ENCODE results near the gene GATD1.
A peak's percentile ranks its signal among the peaks of the same experiment; 100 is the strongest.

GATD1 gene

DNA sequence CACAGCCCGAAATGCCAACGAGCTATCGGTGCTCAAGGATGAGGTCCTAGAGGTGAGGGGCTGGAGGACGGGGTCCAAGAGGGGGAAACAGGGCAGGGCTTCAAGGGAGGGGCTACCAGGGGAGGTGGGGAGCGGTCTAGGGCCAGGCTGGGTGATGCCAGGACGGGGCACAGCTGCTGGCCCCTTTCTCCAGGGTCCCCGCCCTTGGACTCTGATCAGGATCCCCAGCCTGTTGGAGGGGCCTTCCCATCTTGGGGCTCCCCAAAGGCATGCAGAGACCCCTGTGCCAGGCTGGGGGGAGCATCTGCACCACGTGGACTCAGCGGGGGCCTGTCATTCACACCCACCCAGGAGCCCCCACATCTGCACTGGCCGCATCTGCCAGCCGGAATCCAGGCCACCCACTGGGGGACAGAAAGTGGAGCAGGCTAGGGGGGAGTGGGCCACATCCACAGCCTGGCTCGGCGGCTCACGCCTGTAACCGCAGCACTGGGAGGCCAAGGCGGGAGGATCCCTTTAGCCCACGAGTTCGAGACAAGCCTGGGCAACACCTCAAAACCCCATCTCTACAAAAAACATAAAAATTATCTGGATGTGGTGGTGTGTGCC lies 52.4 kb downstream of the GATD1 start:
- DNase-seq, result no peak

DNA sequence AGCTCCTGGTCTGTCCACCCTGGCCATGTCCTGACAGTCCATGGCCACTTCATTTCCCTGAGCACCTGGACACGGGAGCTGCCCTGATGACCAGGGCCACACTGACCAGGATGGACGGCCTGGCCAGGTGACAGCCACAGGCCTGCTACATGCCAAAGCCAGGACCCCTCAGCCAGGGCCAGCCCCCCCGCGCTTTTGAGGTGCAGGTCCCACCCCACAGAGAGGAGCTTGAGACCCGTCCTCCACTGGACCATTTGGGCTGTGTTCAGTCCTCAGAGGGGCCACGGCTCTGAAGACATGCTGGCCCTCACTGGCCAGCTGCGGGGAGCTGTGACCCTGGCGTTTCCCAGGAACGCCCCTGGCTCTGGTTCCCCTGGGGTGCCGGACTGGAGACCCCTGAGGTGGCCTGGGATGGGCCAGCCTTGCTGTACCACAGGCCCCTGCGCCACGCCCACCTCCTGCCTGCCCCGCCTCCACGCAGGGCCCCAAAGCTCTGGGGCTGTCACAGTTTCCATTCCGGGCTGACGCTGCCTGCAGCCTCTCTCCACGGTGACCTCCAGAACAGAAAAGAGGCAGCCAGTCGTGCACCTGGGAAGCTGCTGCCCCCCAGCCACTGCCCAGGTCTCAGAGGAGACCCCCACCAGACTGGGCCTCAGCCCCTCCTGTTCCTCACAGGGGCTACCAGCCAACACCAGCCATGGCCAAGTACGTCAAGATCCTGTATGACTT lies 53.1 kb downstream of the GATD1 start:
- no peak for DNase-seq

- peak in 1 of 4 experiments; percentile 20 for DNase-seq
These were observed 54.0 kb downstream of the GATD1 start for GRCh38 chr11:723120-723883.

DNA sequence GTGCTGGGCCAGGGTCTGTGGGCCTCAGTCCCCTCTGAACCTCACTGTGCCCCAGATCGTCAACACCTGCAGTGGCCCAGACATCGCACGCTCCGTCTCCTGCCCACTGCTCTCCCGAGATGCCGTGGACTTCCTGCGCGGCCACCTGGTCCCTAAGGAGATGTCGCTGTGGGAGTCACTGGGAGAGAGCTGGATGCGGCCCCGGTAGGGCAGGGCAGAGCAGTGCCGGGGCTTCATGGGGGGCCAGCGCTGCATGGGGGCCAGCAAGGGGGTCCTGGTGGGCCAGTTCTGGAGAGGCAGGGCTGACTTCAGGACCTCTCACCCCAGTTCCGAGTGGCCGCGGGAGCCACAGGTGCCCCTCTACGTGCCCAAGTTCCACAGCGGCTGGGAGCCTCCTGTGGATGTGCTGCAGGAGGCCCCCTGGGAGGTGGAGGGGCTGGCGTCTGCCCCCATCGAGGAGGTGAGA lies 54.9 kb downstream of the GATD1 start:
- DNase-seq, result no peak

DNA sequence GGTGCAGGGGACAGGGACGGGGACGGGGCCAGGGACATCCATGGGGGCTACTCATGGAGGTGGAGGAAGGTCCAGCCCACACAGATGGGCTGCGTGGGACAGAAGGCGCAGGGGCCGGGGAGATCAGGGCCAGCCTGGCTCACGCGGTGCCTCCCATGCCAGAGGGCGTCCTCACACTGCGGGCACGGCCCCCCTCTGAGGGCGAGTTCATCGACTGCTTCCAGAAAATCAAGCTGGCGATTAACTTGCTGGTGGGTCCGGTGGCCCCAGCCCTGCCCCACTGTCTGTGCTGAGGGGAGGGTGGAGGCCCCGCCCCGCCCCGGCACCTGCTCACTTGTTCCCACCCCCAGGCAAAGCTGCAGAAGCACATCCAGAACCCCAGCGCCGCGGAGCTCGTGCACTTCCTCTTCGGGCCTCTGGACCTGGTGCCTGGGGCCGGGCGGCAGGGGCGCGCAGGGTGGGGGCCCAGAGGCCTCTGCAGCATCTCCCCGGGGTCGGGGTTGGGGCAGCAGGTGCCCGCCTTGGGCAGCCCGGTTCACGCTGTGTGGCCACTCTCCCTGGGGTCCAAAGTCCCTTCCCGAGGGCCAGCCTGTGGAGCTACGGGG lies 55.4 kb downstream of the GATD1 start:
- DNase-seq, result peak in 2 of 4 experiments; percentile 31 to 34

DNA sequence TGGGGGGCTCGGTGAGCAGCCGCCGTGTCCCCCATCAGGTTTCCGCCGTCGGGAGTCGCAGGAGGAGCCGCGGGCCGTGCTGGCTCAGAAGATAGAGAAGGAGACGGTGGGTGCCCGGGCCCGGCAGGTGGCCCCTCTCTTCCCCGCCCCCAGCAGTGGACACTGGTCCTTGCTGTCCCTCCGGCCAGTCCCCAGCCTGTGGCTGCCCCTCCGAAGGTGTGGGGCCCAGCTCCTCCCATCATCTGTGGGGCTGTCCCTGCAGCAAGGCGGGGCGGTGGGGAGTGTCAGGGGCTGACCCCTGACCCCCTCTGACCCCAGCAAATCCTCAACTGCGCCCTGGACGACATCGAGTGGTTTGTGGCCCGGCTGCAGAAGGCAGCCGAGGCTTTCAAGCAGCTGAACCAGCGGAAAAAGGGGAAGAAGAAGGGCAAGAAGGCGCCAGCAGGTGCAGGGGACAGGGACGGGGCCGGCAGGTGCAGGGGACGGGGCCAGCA lies 56.0 kb downstream of the GATD1 start:
- no peak for DNase-seq

DNA sequence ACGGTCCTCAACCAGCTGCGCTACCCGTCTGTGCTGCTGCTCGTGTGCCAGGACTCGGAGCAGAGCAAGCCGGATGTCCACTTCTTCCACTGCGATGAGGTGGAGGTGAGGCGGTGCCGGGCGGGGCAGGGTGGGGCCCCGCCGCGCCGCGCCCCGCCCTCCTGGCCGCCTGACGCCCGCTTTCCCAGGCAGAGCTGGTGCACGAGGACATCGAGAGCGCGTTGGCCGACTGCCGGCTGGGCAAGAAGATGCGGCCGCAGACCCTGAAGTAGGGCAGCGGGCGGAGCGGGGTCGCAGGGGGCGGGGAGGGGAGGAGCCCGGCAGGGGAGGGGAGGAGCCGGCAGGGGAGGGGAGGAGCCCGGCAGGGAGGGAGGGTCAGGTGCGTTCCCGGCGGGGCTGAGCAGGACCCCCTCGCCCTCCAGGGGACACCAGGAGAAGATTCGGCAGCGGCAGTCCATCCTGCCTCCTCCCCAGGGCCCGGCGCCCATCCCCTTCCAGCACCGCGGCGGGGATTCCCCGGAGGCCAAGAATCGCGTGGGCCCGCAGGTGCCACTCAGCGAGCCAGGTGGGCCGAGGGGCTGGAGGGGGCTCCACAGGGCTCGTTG lies 56.5 kb downstream of the GATD1 start:
- peak in 2 of 4 experiments; percentile 39 to 42 for DNase-seq

DNA sequence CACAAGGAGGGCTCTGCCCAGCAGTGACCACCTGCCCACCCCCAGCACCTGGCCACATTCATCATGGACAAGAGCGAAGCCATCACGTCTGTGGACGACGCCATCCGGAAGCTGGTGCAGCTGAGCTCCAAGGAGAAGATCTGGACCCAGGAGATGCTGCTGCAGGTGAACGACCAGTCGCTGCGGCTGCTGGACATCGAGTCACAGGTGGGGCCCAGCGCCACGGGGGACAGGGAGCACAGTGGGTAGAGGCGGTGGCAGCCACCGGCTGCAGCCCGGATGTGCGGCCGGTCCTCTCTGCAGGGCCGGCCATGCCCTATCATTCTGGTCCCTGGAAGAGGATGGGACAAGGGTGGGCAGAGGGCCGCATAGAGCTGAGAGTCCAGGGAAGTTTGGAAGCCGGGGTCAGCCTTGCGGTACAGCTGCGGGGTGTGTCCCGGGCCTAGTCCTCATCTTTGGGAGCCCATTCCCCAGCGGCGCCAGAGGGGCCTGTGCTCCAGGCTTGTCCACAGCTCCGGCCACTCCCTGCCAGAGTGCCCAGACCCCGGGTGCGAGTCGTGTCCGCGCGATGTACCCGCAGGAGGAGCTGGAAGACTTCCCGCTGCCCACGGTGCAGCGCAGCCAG lies 57.2 kb downstream of the GATD1 start:
- DNase-seq, result no peak

GRCh38 chr11:719214-720016 lies 57.9 kb downstream of the GATD1 start:
- DNase-seq, result no peak
